ENCODE data around the gene TMEM132A. TPM values are rescaled to one million over a fixed set of nuclear protein-coding genes. Genes with fewer than 3 reads are reported as not detected.

TMEM132A gene, protein sequence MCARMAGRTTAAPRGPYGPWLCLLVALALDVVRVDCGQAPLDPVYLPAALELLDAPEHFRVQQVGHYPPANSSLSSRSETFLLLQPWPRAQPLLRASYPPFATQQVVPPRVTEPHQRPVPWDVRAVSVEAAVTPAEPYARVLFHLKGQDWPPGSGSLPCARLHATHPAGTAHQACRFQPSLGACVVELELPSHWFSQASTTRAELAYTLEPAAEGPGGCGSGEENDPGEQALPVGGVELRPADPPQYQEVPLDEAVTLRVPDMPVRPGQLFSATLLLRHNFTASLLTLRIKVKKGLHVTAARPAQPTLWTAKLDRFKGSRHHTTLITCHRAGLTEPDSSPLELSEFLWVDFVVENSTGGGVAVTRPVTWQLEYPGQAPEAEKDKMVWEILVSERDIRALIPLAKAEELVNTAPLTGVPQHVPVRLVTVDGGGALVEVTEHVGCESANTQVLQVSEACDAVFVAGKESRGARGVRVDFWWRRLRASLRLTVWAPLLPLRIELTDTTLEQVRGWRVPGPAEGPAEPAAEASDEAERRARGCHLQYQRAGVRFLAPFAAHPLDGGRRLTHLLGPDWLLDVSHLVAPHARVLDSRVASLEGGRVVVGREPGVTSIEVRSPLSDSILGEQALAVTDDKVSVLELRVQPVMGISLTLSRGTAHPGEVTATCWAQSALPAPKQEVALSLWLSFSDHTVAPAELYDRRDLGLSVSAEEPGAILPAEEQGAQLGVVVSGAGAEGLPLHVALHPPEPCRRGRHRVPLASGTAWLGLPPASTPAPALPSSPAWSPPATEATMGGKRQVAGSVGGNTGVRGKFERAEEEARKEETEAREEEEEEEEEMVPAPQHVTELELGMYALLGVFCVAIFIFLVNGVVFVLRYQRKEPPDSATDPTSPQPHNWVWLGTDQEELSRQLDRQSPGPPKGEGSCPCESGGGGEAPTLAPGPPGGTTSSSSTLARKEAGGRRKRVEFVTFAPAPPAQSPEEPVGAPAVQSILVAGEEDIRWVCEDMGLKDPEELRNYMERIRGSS
- 128 to 202 TPM (median 168 TPM) in 5 replicates for total RNA-seq (2022; extraction: Qiagen RNA extraction; ENCODE audit: low read depth)

DNA sequence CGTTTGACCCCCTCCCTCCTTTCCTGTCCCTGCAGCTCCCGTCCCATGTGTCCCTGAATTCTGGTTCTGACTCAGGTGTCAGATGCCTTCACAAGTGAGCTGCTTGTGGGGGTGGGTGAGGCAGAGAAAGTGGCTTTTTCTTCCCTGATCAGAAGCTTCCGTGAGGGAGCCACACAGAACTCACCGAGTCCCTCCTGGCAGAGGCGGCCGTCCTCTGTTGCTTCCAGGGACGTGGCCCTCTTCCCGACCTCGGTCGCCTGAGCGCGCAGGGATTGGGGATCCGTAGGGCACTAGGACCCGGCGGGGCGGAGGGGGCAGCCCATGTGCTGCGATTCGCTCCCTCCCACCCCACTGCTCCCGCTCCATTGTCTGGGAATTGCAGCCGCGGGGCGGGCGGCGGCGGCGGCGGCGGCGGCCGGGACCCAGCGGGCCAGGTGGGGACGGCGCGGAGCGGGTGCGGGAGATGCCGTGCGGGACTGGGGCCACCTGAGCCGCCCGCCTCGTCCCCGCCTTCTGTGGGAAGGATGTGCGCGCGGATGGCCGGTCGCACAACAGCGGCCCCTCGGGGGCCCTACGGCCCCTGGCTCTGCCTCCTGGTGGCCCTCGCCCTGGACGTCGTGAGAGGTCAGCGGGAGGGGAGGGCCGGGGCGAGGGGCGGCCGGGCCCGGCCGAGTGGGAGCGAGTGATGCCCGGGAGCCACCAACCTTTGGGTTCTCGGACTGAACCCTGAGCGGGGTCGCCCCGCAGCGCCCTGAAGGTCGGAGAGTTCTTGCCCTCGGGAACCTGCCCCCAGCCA lies at the start of gene TMEM132A:
TSS of gene TMEM132A (plus strand) at position 351 of the 796 bp plus-strand sequence. CDS start at position 525, 174 bp downstream.

GRCh38 chr11:60906132-60906972 lies 17.9 kb upstream of the TMEM132A start, which contains the start of gene PRPF19:
Gene PRPF19, minus strand, starts transcription at chr11:60906585. Its CDS starts 203 bp downstream, at chr11:60906382.

DNA sequence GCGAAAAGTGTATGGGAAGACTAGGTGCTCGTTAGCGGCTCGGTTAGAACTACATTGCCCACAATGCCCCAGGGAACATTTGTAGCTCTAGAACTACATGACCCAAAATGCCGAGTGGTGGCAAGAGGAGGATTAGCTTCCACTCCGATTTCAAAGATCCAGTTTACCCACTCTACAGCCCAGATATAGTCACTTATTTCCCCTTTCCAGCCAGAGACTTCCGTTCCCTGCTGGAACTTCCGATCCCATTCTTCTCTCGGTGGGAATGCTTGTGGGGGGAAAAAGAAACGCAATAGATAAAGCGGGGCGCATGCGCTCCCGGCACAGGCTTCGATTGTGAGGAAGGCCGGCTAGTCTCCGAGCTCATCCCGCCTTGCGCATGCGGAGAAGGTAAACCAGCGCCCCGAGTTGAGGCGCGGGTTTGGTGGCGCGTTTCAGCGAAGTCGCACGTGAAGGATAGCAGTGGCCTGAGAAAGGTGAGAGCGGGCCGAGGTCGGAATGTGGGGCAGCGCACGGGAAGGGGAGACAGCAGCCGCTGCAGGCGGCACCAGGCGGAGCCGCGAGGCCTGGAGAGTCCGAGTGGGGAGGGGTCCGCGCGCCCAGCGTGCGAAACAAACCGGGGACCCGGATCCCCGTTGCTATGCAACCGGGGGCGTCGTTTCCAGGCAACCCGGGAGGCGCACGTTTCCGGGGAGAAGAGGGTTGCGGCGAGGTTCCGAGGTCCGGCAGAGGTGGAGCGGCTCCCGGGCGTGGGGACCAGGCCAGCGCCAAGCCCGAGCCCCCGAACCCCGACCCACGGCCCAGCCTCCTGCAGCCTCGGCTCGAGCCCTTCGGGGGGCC lies 10.2 kb upstream of the TMEM132A start, which contains the start of gene TMEM109:
TSS of gene TMEM109 (plus strand) at position 366 of the 840 bp plus-strand sequence. CDS start 5,536 bp downstream, outside the sequence.

DNA sequence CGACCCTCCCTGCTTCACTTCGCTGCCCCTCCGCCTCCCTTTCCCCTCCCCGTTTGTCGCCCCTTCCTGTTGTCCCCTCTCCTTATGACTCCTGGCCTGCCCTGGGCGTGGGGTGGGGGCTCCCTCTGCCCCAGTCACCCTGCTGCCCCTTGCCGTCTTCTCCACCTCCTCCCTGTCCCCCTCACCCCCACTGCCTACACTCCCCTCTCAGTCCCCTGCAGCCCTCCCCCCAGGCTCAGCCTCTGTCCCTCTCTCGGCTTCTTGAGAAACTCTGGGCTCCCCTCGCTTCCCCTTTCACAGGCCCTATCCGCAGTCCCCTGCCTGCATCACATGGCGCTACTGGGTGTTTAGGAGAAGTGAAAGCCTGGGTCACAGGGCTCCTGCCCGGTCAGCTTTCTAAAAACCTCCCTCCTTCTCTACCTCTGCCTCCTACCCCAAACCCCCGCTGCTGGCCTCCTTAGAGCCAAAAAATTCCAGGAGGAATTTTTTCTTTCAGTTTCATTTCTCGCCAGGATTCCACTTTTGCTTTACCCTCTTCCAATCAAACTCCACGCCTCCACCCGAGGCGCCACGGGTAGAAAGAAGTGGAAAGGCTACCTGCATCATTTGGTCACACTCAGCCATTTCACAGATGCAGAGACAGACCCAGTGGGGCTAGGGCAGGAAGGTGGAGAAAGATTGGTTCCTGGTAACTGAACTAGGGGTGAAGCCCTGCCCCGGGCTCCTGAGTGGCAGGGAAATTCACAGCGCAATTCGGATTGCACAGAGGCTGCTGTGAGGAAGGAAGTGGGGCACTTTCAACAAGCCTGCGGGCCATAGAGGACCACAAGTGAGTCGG lies 27.9 kb downstream of the TMEM132A start, which contains the start of gene SLC15A3:
TSS of gene SLC15A3 (minus strand) at position 273 of the 838 bp plus-strand sequence. CDS start 625 bp downstream, outside the sequence.

GRCh38 chr11:60971520-60971919 lies 47.3 kb downstream of the TMEM132A start, which contains the start of gene CD6:
Gene CD6, plus strand, starts transcription at chr11:60971680. Its CDS starts 186 bp downstream, at chr11:60971866.

Other genes starting within 250 kb of the TMEM132A start
- gene MS4A8, start 224.8 kb upstream of the TMEM132A start, total RNA-seq (2022; extraction: Qiagen RNA extraction; ENCODE audit: low read depth), result not detected in 5 replicates
- not detected in 5 replicates for gene MS4A18, start 199.7 kb upstream of the TMEM132A start, total RNA-seq (2022; extraction: Qiagen RNA extraction; ENCODE audit: low read depth)
- not detected in 5 replicates for gene MS4A15, start 167.6 kb upstream of the TMEM132A start, total RNA-seq (2022; extraction: Qiagen RNA extraction; ENCODE audit: low read depth)
- gene MS4A10, start 139.1 kb upstream of the TMEM132A start, total RNA-seq (2022; extraction: Qiagen RNA extraction; ENCODE audit: low read depth), result not detected in 5 replicates
- gene CCDC86, start 82.3 kb upstream of the TMEM132A start, total RNA-seq (2022; extraction: Qiagen RNA extraction; ENCODE audit: low read depth), result 92.7 to 113 TPM (median 102 TPM) in 5 replicates
- gene PTGDR2, start 68.5 kb upstream of the TMEM132A start, total RNA-seq (2022; extraction: Qiagen RNA extraction; ENCODE audit: low read depth), result 0.03 to 0.08 TPM (median 0.07 TPM) in 3 of 5 replicates, not detected in the others
- gene ZP1, start 56.9 kb upstream of the TMEM132A start, total RNA-seq (2022; extraction: Qiagen RNA extraction; ENCODE audit: low read depth), result 0.09 to 0.58 TPM (median 0.16 TPM) in 5 replicates
- 165 to 207 TPM (median 191 TPM) in 5 replicates for gene PRPF19, start 17.9 kb upstream of the TMEM132A start, total RNA-seq (2022; extraction: Qiagen RNA extraction; ENCODE audit: low read depth)
- 116 to 131 TPM (median 128 TPM) in 5 replicates for gene TMEM109, start 10.3 kb upstream of the TMEM132A start, total RNA-seq (2022; extraction: Qiagen RNA extraction; ENCODE audit: low read depth)
- gene SLC15A3, start 27.7 kb downstream of the TMEM132A start, total RNA-seq (2022; extraction: Qiagen RNA extraction; ENCODE audit: low read depth), result not detected in 5 replicates
- 0.06 to 0.47 TPM (median 0.15 TPM) in 5 replicates for gene CD6, start 47.2 kb downstream of the TMEM132A start, total RNA-seq (2022; extraction: Qiagen RNA extraction; ENCODE audit: low read depth)
- not detected in 5 replicates for gene CD5, start 178.0 kb downstream of the TMEM132A start, total RNA-seq (2022; extraction: Qiagen RNA extraction; ENCODE audit: low read depth)
- gene VPS37C, start 237.0 kb downstream of the TMEM132A start, total RNA-seq (2022; extraction: Qiagen RNA extraction; ENCODE audit: low read depth), result 15.8 to 20.5 TPM (median 19.2 TPM) in 5 replicates

All from A549 treated with DMSO at 1 μM for 4 hours (cell line).